Superior temporal gyrus (tissue), 1 donor: Measurements from ENCODE around the gene PITX2.

Experiments
- DNase-seq: peaks from one replicate; pipeline ENCODE4 v3.0.0-alpha.2; 2016; ENCODE audit errors: extremely low spot score

PITX2 gene

GRCh38 chr4:110636680-110637407 is 14.0 kb upstream of the PITX2 start:
- no peak for DNase-seq

GRCh38 chr4:110636171-110636679 is 13.3 kb upstream of the PITX2 start:
- no peak for DNase-seq

- no peak for DNase-seq
Observed at GRCh38 chr4:110635163-110635865, 12.4 kb upstream of the PITX2 start.

- no peak for DNase-seq
Observed at GRCh38 chr4:110634350-110635162, 11.7 kb upstream of the PITX2 start.

GRCh38 chr4:110633358-110634341 is 10.8 kb upstream of the PITX2 start:
- DNase-seq = no peak

DNA sequence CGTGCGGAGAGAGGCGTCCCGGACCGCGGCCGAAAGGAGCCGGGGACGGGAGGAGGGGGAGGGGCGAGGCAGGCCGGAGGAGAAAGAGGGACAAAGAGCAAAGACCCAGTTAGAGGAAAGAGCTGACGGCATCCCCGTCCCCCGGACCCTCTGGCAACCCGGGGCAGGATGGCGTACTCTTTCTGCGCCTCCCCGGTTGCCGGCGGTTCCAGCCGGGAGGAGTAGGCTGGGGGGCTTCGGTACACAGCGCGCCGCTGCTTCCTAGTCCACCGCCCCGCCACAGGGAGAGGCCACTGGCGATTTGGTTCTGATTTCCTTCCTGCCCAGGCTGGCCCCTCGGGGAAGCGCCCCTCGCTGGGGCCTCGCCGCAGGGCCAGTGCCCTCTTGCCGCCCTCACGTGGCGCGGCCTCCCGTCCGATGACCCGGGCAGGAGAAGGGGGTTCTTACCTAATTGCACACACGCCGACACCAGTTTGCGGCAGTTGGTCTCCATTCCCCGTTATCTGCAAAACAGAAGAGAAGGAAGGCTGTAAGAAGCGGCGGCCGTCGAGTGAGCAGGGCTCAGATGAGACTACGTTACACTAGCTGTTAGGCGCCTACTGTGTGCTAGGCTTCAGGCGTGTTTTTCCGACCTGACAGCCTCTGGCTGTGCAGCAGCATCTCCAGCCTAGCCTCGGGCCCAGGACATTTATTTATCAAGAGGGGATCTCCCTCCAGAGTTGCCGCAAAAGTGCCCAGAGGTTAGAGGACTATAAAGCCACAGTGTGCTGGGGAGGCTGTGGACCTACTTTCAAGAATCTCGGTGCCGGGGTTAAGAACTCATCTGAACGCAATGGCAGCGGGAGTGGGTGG is 9.9 kb upstream of the PITX2 start:
- DNase-seq = no peak

DNA sequence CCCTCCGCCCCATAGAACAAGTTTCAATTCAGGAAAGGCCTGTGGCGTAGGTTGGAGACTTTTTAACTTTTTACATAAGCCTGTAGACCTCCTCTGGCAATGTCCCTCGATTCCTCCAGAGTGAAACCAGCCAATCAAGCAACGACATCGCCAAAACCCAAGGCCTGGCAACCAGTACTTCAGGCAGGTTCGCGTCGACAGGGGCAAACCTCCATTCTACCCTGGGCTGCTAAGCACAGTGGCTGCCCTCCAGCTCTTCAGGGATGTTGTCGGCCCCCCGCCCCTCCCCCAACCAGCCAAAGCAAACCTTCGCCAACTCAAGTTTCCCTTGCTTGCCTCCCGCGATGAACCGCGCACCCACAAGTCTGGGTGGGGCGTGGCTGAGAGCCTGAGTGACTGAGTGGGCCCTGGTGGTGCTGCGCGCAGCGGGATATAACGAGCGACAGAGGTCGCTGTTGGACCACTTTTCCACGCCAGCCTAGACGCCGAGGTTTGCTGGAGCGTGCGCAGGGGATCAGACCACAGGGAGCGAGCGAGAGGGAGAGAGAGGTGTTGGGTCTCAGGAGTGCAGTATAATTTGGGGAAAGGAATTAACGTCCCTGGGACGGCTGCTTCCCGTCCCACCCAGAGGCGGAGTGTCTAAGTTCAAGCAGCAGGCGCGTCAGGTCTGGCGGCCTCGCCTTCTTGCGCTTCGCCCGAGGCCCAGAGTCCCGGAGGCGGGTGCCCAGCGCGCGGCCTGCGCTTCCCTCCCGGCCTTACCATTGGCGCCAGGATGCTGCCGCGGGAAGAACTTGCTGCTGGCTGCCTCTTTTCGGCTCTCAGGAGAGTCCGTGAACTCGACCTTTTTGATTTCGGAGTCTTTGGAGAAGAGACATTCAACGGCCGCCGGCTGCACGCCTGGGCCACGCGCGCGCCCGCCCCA is 9.0 kb upstream of the PITX2 start:
- peak; percentile 76 for DNase-seq

GRCh38 chr4:110630688-110631402 is 8.0 kb upstream of the PITX2 start:
- no peak for DNase-seq

DNA sequence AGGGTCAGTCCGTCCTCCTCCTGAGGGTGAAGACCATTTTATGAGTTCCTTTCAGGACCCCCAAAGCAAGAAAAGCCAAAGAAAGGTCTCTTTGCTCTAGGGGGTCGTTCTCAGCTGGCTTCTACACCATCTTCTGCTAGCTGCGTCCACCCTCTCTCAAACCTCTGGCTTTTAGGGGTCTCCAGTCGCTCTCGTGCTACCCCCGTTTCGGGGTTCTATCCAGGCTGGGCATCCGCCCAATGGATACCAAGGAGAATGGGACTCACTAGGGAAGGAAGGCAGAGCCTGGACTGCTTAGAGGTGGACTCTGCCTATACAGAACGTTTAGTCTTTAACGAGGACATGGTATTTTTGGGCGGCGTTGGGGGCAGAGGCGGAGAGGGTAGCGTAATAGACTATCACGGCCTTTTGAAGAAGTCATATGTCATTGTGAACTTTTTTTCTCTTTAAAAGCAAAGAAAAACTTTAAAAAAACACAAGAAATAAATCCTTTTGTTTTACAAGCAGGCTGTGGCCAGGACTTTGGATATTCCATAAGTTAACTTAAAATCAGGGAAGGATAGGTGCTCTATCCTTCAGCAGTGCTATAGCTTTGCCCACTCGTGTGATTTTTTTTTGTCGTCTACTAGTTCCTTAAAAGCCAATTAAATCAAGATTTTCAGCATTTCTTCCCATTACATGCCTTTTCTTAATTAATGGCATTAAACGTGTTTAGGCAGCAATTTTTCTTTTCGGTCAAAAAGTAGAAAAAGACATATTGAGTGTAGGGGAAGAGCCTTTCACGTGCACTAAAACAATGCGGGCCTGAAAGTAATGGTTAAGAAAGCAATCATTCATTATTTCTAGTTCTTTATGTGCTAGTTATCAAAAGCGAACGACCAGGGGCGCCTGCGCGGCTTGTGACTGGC is 7.2 kb upstream of the PITX2 start:
- DNase-seq = no peak

DNA sequence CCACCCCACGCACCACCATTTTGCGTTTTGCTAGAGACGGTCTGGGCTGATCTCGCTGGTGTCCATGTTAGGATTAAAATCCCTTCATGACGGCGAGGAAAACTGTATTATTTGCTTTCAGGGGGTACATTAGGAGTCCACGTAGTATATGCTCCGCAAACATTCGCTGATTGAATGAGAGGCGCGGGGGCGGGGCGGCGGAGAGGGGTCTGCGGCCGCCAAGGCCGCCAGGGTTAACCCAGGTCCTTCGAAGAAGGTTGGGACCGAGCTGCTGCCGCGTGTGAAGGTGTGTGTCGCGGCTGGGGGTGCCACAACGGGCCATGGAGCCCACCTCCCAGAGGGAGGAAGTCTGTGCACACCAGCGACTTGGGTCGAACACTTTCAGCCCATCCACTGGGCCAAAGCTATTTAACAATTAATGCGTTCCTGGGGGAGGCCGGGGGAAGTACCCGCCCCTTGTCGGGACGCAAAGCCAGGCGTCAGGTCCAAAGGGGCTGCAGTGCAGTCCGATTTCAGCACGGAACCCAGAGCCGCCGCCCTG is 6.4 kb upstream of the PITX2 start:
- no peak for DNase-seq

GRCh38 chr4:110628663-110629213 is 5.9 kb upstream of the PITX2 start:
- DNase-seq = no peak

DNA sequence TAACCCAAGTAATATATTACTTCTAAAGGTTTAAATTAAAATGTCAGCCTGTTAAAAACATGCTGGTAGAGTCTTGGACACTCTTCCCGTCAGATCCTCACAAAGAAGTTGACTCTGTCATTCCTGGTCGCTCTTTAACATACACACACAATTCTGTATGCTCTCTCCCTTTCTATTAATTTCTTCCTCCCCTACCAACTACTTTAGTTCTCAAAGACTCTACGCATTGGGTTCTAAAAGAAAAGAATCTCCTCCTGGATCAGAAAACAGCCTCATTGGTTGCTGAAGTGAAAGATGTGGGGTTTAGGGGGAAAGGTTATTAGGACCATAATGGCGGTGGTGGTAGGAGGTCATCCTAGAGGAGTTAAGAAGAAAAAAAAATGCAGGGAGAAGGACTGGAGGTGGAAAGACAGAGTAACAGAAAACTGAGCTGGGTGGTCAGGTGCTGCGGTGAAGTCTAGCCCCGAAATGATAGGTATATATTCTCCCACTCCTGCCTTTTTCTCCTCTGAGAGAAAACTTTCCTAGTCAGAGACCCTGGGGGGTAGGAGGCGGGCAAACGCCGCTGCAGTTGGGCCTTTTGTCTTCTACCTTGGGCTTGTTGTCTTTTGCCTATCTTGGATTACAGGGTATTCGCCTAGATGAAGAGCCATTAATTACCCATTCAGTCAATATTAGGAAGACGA is 5.2 kb upstream of the PITX2 start:
- no peak for DNase-seq

- DNase-seq = no peak
Observed at GRCh38 chr4:110626532-110627153, 3.8 kb upstream of the PITX2 start.

- no peak for DNase-seq
Observed at GRCh38 chr4:110625576-110626257, 2.8 kb upstream of the PITX2 start.

GRCh38 chr4:110624904-110625494 is 2.1 kb upstream of the PITX2 start:
- no peak for DNase-seq
